H1 (cell line): ENCODE measurements around the gene MYH16.

Experiments used
- CREB1 ChIP-seq: IDR thresholded peaks from 2 replicates; pipeline ENCODE4 v1.6.1; 2012; ENCODE audit warnings: inconsistent platforms
- EZH2 ChIP-seq: fragments of 200-600 bp; sonication (generic); IDR thresholded peaks from 2 replicates; pipeline ENCODE4 v1.7.1; 2012; ENCODE audit warnings: low read depth, mild to moderate bottlenecking, moderate library complexity, low read length, inconsistent platforms; ENCODE audit not compliant: severe bottlenecking
- TF ChIP-seq, protein P1 (sequence below), 3 experiments: IDR thresholded peaks; 1 replicate in 2 of 3; 2 replicates in 1 of 3; pipeline versions ENCODE4 v1.5.1 to v1.6.1; 2011; ENCODE audit warnings: low read length in 3 of 3, mild to moderate bottlenecking in 3 of 3, inconsistent platforms in 2 of 3, low read depth in 1 of 3, moderate library complexity in 1 of 3; ENCODE audit not compliant: insufficient read depth in 1 of 3; ENCODE audit errors: control extremely low read depth in 1 of 3
- TF ChIP-seq, protein P2 (sequence below): IDR thresholded peaks from 2 replicates; pipeline ENCODE4 v1.6.1; 2012; ENCODE audit warnings: inconsistent platforms

DNA sequence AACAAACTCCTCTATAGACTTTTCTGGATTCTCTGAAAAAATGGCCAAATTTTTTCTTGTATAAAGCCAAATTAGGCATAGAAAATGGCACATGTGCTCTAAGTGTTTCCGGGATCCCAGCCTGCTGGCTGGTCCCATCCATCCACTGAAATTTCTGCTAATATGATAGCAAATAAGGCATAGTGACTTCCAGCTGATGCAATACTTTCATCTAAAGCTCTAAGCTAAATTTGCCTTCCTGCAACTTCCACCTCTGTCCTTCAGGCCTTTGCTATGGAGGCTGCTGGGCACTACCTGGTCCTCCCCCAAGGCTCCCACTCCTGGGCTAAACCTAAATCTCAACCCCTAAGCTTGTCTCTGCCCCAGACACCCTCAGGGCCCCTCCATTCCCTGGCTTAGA, 20.5 kb downstream of the MYH16 start:
- TF ChIP-seq, protein P1, sequence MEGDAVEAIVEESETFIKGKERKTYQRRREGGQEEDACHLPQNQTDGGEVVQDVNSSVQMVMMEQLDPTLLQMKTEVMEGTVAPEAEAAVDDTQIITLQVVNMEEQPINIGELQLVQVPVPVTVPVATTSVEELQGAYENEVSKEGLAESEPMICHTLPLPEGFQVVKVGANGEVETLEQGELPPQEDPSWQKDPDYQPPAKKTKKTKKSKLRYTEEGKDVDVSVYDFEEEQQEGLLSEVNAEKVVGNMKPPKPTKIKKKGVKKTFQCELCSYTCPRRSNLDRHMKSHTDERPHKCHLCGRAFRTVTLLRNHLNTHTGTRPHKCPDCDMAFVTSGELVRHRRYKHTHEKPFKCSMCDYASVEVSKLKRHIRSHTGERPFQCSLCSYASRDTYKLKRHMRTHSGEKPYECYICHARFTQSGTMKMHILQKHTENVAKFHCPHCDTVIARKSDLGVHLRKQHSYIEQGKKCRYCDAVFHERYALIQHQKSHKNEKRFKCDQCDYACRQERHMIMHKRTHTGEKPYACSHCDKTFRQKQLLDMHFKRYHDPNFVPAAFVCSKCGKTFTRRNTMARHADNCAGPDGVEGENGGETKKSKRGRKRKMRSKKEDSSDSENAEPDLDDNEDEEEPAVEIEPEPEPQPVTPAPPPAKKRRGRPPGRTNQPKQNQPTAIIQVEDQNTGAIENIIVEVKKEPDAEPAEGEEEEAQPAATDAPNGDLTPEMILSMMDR (IDR thresholded peaks at IDR 0.05; ENCODE audit: control extremely low read depth in 1 of 3, insufficient read depth in 1 of 3, low read depth in 1 of 3, low read length in 3 of 3): no peak
- TF ChIP-seq, protein P2, sequence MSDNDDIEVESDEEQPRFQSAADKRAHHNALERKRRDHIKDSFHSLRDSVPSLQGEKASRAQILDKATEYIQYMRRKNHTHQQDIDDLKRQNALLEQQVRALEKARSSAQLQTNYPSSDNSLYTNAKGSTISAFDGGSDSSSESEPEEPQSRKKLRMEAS: no peak
- TF ChIP-seq CREB1: no peak
- no peak for TF ChIP-seq EZH2
